ENCODE measurements around the gene RTN4IP1. TPM values are rescaled to one million over a fixed set of nuclear protein-coding genes. Genes with fewer than 3 reads are reported as not detected.
"Not testable (repeated sequence)": the region's sequence is repeated elsewhere in the genome, so short reads cannot be mapped to it uniquely, and the experiment has no call there.

Gene RTN4IP1
- polyA plus RNA-seq, 1 experiment = 3.1 TPM

- TF ChIP-seq CTCF (IDR thresholded peaks at IDR 0.05; ENCODE audit: insufficient read depth, low read depth, low read length) = no peak
- DNase-seq (ENCODE audit: low read depth) = no peak
- no peaks in the 10 kb centered on the region for H3K36me3 ChIP-seq (ENCODE audit: control insufficient read depth, insufficient read depth, low read length)
- no peak overlapping the region for H3K4me3 ChIP-seq (ENCODE audit: low read depth, low read length)
- ChIA-PET POLR2A (no interaction called here), CTCF (no interaction called here)
- no peaks in the 10 kb centered on the region for H3K27me3 ChIP-seq (ENCODE audit: control insufficient read depth, insufficient read depth, low read length)
Measured at GRCh38 chr6:106549521-106549920, 79.8 kb downstream of the RTN4IP1 start.

- H3K4me3 ChIP-seq (ENCODE audit: low read depth, low read length); POLR2A ChIA-PET; H3K36me3 ChIP-seq (ENCODE audit: control insufficient read depth, insufficient read depth, low read length); CTCF ChIA-PET; DNase-seq (ENCODE audit: low read depth); H3K27me3 ChIP-seq (ENCODE audit: control insufficient read depth, insufficient read depth, low read length): not testable (repeated sequence)
Measured at GRCh38 chr6:106548926-106549455, 80.3 kb downstream of the RTN4IP1 start.

- Histone ChIP-seq H3K36me3 (ENCODE audit: control insufficient read depth, insufficient read depth, low read length) (no peaks in the 10 kb centered on the region), H3K27me3 (ENCODE audit: control insufficient read depth, insufficient read depth, low read length) (no peaks in the 10 kb centered on the region), H3K4me3 (ENCODE audit: low read depth, low read length) (no peak overlapping the region)
- POLR2A ChIA-PET = no interaction called here
- no peak for DNase-seq (ENCODE audit: low read depth)
- CTCF ChIA-PET = interaction anchor here (0.6 to 1.5 kb wide), 3 partner anchors 9 to 208 kb away, joined by 3 to 4 read pairs (median 3); no protein-coding TSS in a partner anchor
- TF ChIP-seq CTCF (IDR thresholded peaks at IDR 0.05; ENCODE audit: insufficient read depth, low read depth, low read length) = no peak
Measured at GRCh38 chr6:106547601-106548453, 81.5 kb downstream of the RTN4IP1 start.

- ChIA-PET CTCF (interaction anchor here (1.3 to 2.0 kb wide), 3 partner anchors 9 to 19 kb away, joined by 3 to 4 read pairs (median 3); no protein-coding TSS in a partner anchor), POLR2A (no interaction called here)
- Histone ChIP-seq H3K4me3 (ENCODE audit: low read depth, low read length) (no peak overlapping the region), H3K27me3 (ENCODE audit: control insufficient read depth, insufficient read depth, low read length) (no peaks in the 10 kb centered on the region), H3K36me3 (ENCODE audit: control insufficient read depth, insufficient read depth, low read length) (no peaks in the 10 kb centered on the region)
- TF ChIP-seq CTCF (IDR thresholded peaks at IDR 0.05; ENCODE audit: insufficient read depth, low read depth, low read length) = no peak
- DNase-seq (ENCODE audit: low read depth) = no peak
Measured at GRCh38 chr6:106546691-106547414, 82.4 kb downstream of the RTN4IP1 start.

- CTCF ChIA-PET = interaction anchor here (1.3 to 2.0 kb wide), 3 partner anchors 9 to 20 kb away, joined by 3 to 4 read pairs (median 3); no protein-coding TSS in a partner anchor
- H3K36me3 ChIP-seq (ENCODE audit: control insufficient read depth, insufficient read depth, low read length) = no peaks in the 10 kb centered on the region
- POLR2A ChIA-PET = no interaction called here
- no peaks in the 10 kb centered on the region for H3K27me3 ChIP-seq (ENCODE audit: control insufficient read depth, insufficient read depth, low read length)
- H3K4me3 ChIP-seq (ENCODE audit: low read depth, low read length) = no peak overlapping the region
- no peak for DNase-seq (ENCODE audit: low read depth)
- TF ChIP-seq CTCF (IDR thresholded peaks at IDR 0.05; ENCODE audit: insufficient read depth, low read depth, low read length) = no peak
Measured at GRCh38 chr6:106546261-106546690, 83.0 kb downstream of the RTN4IP1 start.

All from BJ (cell line).